Measurements from ENCODE around the gene RALGDS.

Gene RALGDS

GRCh38 chr9:133144142-133144903 lies 23.3 kb upstream of the RALGDS start:
- Histone ChIP-seq H3K4me1 (ENCODE audit: control insufficient read depth, insufficient read depth, low read depth, low read length) (peaks cover 46% of the 10 kb centered on the region), H2BK120ac (ENCODE audit: low read depth, low read length) (no peak overlapping the region), H3K9me3 (ENCODE audit: control insufficient read depth, low read length) (no peaks in the 10 kb centered on the region), H3K9ac (ENCODE audit: low read length) (peak overlapping the region; percentile 81), H4K8ac (ENCODE audit: low read length) (peak overlapping the region; percentile 66), H3K23ac (ENCODE audit: low read length in 2 of 2) (no peak overlapping the region), H3K4me3 (ENCODE audit: insufficient read depth in 1 of 2, low read depth in 1 of 2, low read length in 2 of 2) (peak overlapping the region; percentile 40 to 72), H3K27me3 (ENCODE audit: control insufficient read depth in 1 of 2, insufficient read depth in 1 of 2, low read length in 2 of 2) (no peaks in the 10 kb centered on the region), H3K27ac (ENCODE audit: low read length, poor library complexity, severe bottlenecking) (no peak overlapping the region), H3K4me2 (ENCODE audit: low read length, poor library complexity, severe bottlenecking) (peak overlapping the region; percentile 51), H2BK12ac (ENCODE audit: low read length in 2 of 2) (peak overlapping the region in 1 of 2 experiments; percentile 38), H2AFZ (ENCODE audit: low read depth, low read length) (peak overlapping the region; percentile 10), H2BK5ac (ENCODE audit: low read depth, low read length, poor library complexity, severe bottlenecking) (no peak overlapping the region), H2BK15ac (ENCODE audit: low read depth, poor library complexity, severe bottlenecking) (peak overlapping the region; percentile 89), H3K18ac (ENCODE audit: low read depth in 1 of 2, low read length in 2 of 2) (peak overlapping the region; percentile 81 to 86), H3K36me3 (ENCODE audit: control insufficient read depth in 1 of 2, insufficient read depth in 2 of 2, low read depth in 1 of 2, low read length in 2 of 2) (peaks cover 5 to 32% of the 10 kb centered on the region in 2 experiments), H3K79me1 (replicated peaks; ENCODE audit: low read length, poor library complexity, severe bottlenecking) (peaks cover 59% of the 10 kb centered on the region), H3K4ac (ENCODE audit: low read depth in 1 of 2, low read length in 2 of 2) (peak overlapping the region; percentile 46 to 69), H2AK5ac (ENCODE audit: low read length, severe bottlenecking) (no peak overlapping the region), H4K91ac (ENCODE audit: low read length) (peak overlapping the region; percentile 88), H3K14ac (ENCODE audit: low read length in 2 of 2) (peak overlapping the region in 1 of 2 experiments; percentile 14)
- DNase-seq = peak; percentile 79
- 10% methylated on average over 52 of the region's 52 CpGs for WGBS

DNA sequence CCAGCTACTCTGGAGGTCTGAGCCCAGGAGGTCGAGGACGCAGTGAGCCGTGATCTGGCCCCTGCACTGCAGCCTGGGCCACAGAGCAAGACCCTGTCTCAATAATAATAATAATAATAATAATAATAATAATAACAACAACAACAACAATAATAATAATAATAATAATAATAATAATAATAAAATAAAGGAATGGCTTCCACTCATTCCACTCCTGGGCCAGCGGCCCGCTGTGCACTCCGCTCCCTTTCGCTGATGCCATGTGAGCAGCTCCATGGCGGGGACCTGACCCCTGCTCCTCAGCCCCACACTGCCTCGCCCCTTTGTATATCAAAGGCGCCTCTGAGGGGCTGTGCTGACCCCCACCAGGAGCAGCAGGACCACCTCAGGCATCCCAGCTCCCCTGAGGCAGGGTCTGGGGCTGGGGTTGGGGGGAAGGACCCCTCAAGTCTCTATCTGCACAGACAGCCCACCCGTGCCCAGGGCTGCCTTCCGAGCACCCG lies 22.6 kb upstream of the RALGDS start:
- no peak for DNase-seq
- Histone ChIP-seq H3K4ac (ENCODE audit: low read depth in 1 of 2, low read length in 2 of 2) (peak overlapping the region; percentile 24 to 69), H3K27me3 (ENCODE audit: control insufficient read depth in 1 of 2, insufficient read depth in 1 of 2, low read length in 2 of 2) (no peaks in the 10 kb centered on the region), H3K27ac (ENCODE audit: low read length, poor library complexity, severe bottlenecking) (no peak overlapping the region), H2AFZ (ENCODE audit: low read depth, low read length) (no peak overlapping the region), H2BK12ac (ENCODE audit: low read length in 2 of 2) (peak overlapping the region in 1 of 2 experiments; percentile 38), H4K91ac (ENCODE audit: low read length) (peak overlapping the region; percentile 88), H2BK15ac (ENCODE audit: low read depth, poor library complexity, severe bottlenecking) (peak overlapping the region; percentile 89), H2BK5ac (ENCODE audit: low read depth, low read length, poor library complexity, severe bottlenecking) (no peak overlapping the region), H3K4me1 (ENCODE audit: control insufficient read depth, insufficient read depth, low read depth, low read length) (peaks cover 44% of the 10 kb centered on the region), H3K9me3 (ENCODE audit: control insufficient read depth, low read length) (no peaks in the 10 kb centered on the region), H3K4me2 (ENCODE audit: low read length, poor library complexity, severe bottlenecking) (peak overlapping the region; percentile 51), H2AK5ac (ENCODE audit: low read length, severe bottlenecking) (no peak overlapping the region), H3K18ac (ENCODE audit: low read depth in 1 of 2, low read length in 2 of 2) (peak overlapping the region; percentile 81 to 86), H4K8ac (ENCODE audit: low read length) (peak overlapping the region; percentile 66), H3K36me3 (ENCODE audit: control insufficient read depth in 1 of 2, insufficient read depth in 2 of 2, low read depth in 1 of 2, low read length in 2 of 2) (peaks cover 5 to 38% of the 10 kb centered on the region in 2 experiments), H3K14ac (ENCODE audit: low read length in 2 of 2) (peak overlapping the region in 1 of 2 experiments; percentile 14), H3K23ac (ENCODE audit: low read length in 2 of 2) (no peak overlapping the region), H2BK120ac (ENCODE audit: low read depth, low read length) (no peak overlapping the region), H3K4me3 (ENCODE audit: insufficient read depth in 1 of 2, low read depth in 1 of 2, low read length in 2 of 2) (peak overlapping the region in 1 of 2 experiments; percentile 72), H3K79me1 (replicated peaks; ENCODE audit: low read length, poor library complexity, severe bottlenecking) (peaks cover 65% of the 10 kb centered on the region), H3K9ac (ENCODE audit: low read length) (peak overlapping the region; percentile 81)
- 89% methylated on average over 8 of the region's 13 CpGs for WGBS

DNA sequence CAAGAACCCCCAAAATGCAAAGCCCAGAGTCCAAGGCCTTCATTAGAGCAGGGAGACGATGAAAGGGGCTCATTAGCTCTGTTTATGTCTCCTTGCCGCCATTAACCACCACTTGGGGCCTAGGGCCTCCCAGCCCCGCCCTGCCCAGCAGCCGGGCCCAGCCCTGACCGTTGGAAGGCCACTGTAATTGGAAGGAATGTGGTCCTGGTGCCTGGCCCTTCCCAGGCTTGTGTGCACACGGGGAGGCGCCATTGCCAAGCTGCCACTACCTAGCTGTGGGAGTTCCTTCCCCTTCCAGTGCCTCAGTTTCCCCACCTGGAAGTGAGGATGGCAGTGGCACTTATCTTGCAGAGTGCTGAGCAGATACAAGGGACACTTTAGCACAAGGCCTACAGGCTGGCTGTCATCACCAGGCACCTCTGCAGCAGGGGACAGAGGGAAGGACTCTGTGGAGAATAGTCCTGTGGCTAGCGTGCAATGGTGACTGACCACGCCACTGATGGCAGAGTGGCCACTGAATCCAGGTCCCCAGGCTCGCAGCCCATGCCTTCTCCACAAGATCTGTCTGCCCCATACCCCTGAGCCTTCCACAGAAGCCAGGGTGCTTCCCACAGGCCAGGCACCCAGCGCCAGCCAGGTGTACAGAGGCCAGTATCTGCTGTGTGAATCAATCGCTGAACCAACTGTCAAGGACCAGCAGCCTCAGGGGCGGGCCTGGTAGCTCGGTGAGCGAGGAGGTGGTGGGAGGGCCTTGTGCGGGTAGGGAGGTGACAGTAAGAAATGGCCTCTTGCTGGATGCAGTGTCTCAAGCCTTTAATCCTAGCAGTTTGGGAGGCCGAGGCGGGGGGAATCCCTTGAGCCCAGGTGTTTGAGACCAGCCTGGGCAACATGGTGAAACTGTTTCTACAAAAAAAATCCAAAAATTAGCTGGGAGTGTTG lies 21.9 kb upstream of the RALGDS start:
- H3K4me1 ChIP-seq (ENCODE audit: control insufficient read depth, insufficient read depth, low read depth, low read length) = peaks cover 42% of the 10 kb centered on the region
- H3K4ac ChIP-seq (ENCODE audit: low read depth in 1 of 2, low read length in 2 of 2) = peak overlapping the region in 1 of 2 experiments; percentile 18
- H2BK12ac ChIP-seq (ENCODE audit: low read length in 2 of 2) = peak overlapping the region in 1 of 2 experiments; percentile 91
- WGBS = 79% methylated on average over 18 of the region's 18 CpGs
- peak overlapping the region; percentile 76 for H4K8ac ChIP-seq (ENCODE audit: low read length)
- H3K27ac ChIP-seq (ENCODE audit: low read length, poor library complexity, severe bottlenecking) = no peak overlapping the region
- H3K4me3 ChIP-seq (ENCODE audit: insufficient read depth in 1 of 2, low read depth in 1 of 2, low read length in 2 of 2) = no peak overlapping the region
- no peak overlapping the region for H2BK15ac ChIP-seq (ENCODE audit: low read depth, poor library complexity, severe bottlenecking)
- H3K79me1 ChIP-seq (replicated peaks; ENCODE audit: low read length, poor library complexity, severe bottlenecking) = peaks cover 70% of the 10 kb centered on the region
- H2BK120ac ChIP-seq (ENCODE audit: low read depth, low read length) = peak overlapping the region; percentile 0
- no peak overlapping the region for H3K23ac ChIP-seq (ENCODE audit: low read length in 2 of 2)
- no peak overlapping the region for H3K4me2 ChIP-seq (ENCODE audit: low read length, poor library complexity, severe bottlenecking)
- no peak for DNase-seq
- H4K91ac ChIP-seq (ENCODE audit: low read length) = peak overlapping the region; percentile 61
- no peaks in the 10 kb centered on the region for H3K27me3 ChIP-seq (ENCODE audit: control insufficient read depth in 1 of 2, insufficient read depth in 1 of 2, low read length in 2 of 2)
- H3K36me3 ChIP-seq (ENCODE audit: control insufficient read depth in 1 of 2, insufficient read depth in 2 of 2, low read depth in 1 of 2, low read length in 2 of 2) = peaks cover 5 to 43% of the 10 kb centered on the region in 2 experiments
- H2AK5ac ChIP-seq (ENCODE audit: low read length, severe bottlenecking) = no peak overlapping the region
- peak overlapping the region; percentile 18 to 44 for H3K18ac ChIP-seq (ENCODE audit: low read depth in 1 of 2, low read length in 2 of 2)
- H3K9me3 ChIP-seq (ENCODE audit: control insufficient read depth, low read length) = no peaks in the 10 kb centered on the region
- H2BK5ac ChIP-seq (ENCODE audit: low read depth, low read length, poor library complexity, severe bottlenecking) = no peak overlapping the region
- H3K9ac ChIP-seq (ENCODE audit: low read length) = no peak overlapping the region
- no peak overlapping the region for H2AFZ ChIP-seq (ENCODE audit: low read depth, low read length)
- peak overlapping the region in 1 of 2 experiments; percentile 19 for H3K14ac ChIP-seq (ENCODE audit: low read length in 2 of 2)

Measured in mesenchymal stem cell (in vitro differentiated cells and primary cell).